Measurements from ENCODE around the gene RDH14. TPM values are rescaled to one million over a fixed set of nuclear protein-coding genes. Genes with fewer than 3 reads are reported as not detected.

RDH14 gene
- total RNA-seq, 1 donor from 2014 or later = 18.7 TPM

- ATAC-seq (ENCODE audit: low read depth) (no peak), DNase-seq (no peak)
- no peak overlapping the region for H3K4me3 Mint-ChIP-seq
- H3K4me1 Mint-ChIP-seq = peaks cover 5% of the 10 kb centered on the region
- H3K27ac Mint-ChIP-seq = no peak overlapping the region
- H3K36me3 Mint-ChIP-seq (ENCODE audit: low read depth) = no peaks in the 10 kb centered on the region
- TF ChIP-seq CTCF (IDR thresholded peaks at IDR 0.05) = no peak
- H3K27me3 Mint-ChIP-seq = no peaks in the 10 kb centered on the region
- ChIA-PET POLR2A (no interaction called here), CTCF (interaction anchor here (1.1 kb wide), 1 partner anchor 82 kb away, joined by 3 read pairs; no protein-coding TSS in a partner anchor)
- intact Hi-C loops (cut with micrococcal nuclease) = no loop called here
- no peaks in the 10 kb centered on the region for H3K9me3 Mint-ChIP-seq
Observed at GRCh38 chr2:18602298-18602697, 41.8 kb upstream of the RDH14 start.

- CTCF ChIA-PET = no interaction called here
- H3K36me3 Mint-ChIP-seq (ENCODE audit: low read depth) = no peaks in the 10 kb centered on the region
- H3K4me1 Mint-ChIP-seq = peaks cover 4% of the 10 kb centered on the region
- H3K4me3 Mint-ChIP-seq = no peak overlapping the region
- POLR2A ChIA-PET = no interaction called here
- ATAC-seq (ENCODE audit: low read depth) (no peak), DNase-seq (no peak)
- intact Hi-C loops (cut with micrococcal nuclease) = no loop called here
- TF ChIP-seq CTCF (IDR thresholded peaks at IDR 0.05) = no peak
- H3K27ac Mint-ChIP-seq = no peak overlapping the region
- H3K9me3 Mint-ChIP-seq = peaks cover 6% of the 10 kb centered on the region
- H3K27me3 Mint-ChIP-seq = no peaks in the 10 kb centered on the region
Observed at GRCh38 chr2:18600255-18600613, 39.8 kb upstream of the RDH14 start.

- ChIA-PET POLR2A (no interaction called here), CTCF (no interaction called here)
- ATAC-seq (ENCODE audit: low read depth) = no peak
Observed at GRCh38 chr2:18599509-18600254, 39.2 kb upstream of the RDH14 start.

GRCh38 chr2:18598848-18599484 lies 38.5 kb upstream of the RDH14 start:
- ATAC-seq (ENCODE audit: low read depth) = no peak
- ChIA-PET CTCF (no interaction called here), POLR2A (interaction anchor here (1.0 kb wide), 1 partner anchor 38 kb away, joined by 4 read pairs; the partner anchor contains the start of gene RDH14)
- no peaks in the 10 kb centered on the region for H3K27me3 Mint-ChIP-seq
- intact Hi-C loops (cut with micrococcal nuclease) = no loop called here
- H3K36me3 Mint-ChIP-seq (ENCODE audit: low read depth) = no peaks in the 10 kb centered on the region
- H3K9me3 Mint-ChIP-seq = peaks cover 6% of the 10 kb centered on the region
- DNase-seq = no peak
- no peak for TF ChIP-seq CTCF (IDR thresholded peaks at IDR 0.05)
- no peak overlapping the region for H3K4me3 Mint-ChIP-seq
- no peak overlapping the region for H3K27ac Mint-ChIP-seq
- peaks cover 4% of the 10 kb centered on the region for H3K4me1 Mint-ChIP-seq

More at GRCh38 chr2:18599509-18600254, 39.2 kb upstream of the RDH14 start:
- H3K4me1 Mint-ChIP-seq = peaks cover 4% of the 10 kb centered on the region
- no peak for TF ChIP-seq CTCF (IDR thresholded peaks at IDR 0.05)
- DNase-seq = no peak
- H3K27me3 Mint-ChIP-seq = no peaks in the 10 kb centered on the region
- H3K9me3 Mint-ChIP-seq = peaks cover 6% of the 10 kb centered on the region
- no peak overlapping the region for H3K27ac Mint-ChIP-seq
- intact Hi-C loops (cut with micrococcal nuclease) = no loop called here
- H3K4me3 Mint-ChIP-seq = no peak overlapping the region
- H3K36me3 Mint-ChIP-seq (ENCODE audit: low read depth) = no peaks in the 10 kb centered on the region

- CTCF ChIA-PET = no interaction called here
- Mint-ChIP-seq H3K36me3 (ENCODE audit: low read depth) (peaks cover 6% of the 10 kb centered on the region), H3K27me3 (no peaks in the 10 kb centered on the region), H3K9me3 (peaks cover 6% of the 10 kb centered on the region), H3K4me1 (peaks cover 4% of the 10 kb centered on the region), H3K27ac (no peak overlapping the region), H3K4me3 (no peak overlapping the region)
- DNase-seq = no peak
- TF ChIP-seq CTCF (IDR thresholded peaks at IDR 0.05) = no peak
- intact Hi-C loops (cut with micrococcal nuclease) = no loop called here
- no peak for ATAC-seq (ENCODE audit: low read depth)
- POLR2A ChIA-PET = no interaction called here
Observed at GRCh38 chr2:18597618-18598017, 37.2 kb upstream of the RDH14 start.
